Measurements from ENCODE around the gene UPF3A.
"Not testable (repeated sequence)": the region's sequence is repeated elsewhere in the genome, so short reads cannot be mapped to it uniquely, and the experiment has no call there.

Gene UPF3A

DNA sequence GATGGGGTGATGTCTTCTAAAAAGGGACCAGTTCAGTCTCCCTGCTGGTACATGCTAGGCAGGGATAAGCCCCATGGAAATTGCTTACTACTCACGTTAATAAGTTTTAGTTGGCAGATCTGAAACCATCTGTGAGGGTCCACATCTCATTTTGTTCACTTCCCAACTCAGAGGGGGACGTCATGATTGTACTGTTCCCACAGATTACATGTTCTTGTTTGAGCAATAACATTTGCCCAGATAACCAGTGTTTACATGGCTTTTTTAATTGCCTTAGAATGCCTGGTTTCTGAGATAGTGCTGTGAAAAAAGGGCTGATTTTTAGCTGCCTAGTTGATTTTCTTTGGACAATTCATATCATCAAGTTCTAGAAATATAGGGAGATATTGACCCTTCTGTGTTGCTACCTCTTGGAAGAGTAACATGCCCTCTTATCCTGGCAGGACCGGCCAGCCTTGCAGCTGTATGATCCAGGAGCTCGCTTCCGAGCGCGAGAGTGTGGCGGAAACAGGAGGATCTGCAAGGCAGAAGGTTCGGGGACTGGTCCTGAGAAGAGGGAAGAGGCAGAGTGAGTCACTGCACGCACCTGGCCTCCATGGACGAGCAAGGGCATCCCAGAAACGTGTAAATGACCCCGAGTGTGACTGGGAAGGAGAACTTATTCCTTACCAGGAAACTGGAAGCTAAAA lies 23.1 kb downstream of the UPF3A start:
- DNase-seq (ENCODE audit: low read depth) = no peak

DNA sequence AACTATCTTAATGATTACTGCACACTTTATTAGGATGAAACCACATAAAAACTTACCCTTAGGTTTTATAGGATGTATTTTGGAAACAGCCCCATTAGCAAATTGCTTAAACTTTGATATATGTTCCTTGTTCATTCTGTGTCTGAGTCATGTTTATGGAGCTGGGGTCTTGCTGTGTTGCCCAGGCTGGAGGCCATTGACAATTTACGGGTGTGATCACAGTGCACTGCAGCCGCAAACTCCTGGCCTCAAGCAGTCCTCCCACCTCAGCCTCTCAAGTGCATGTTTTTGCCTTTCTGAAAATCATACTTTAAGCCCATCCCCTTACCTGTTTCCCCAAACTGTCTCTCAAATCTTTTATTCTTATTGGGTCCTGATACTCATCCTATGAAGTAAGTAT lies 27.7 kb downstream of the UPF3A start:
- DNase-seq (ENCODE audit: low read depth) = no peak

DNA sequence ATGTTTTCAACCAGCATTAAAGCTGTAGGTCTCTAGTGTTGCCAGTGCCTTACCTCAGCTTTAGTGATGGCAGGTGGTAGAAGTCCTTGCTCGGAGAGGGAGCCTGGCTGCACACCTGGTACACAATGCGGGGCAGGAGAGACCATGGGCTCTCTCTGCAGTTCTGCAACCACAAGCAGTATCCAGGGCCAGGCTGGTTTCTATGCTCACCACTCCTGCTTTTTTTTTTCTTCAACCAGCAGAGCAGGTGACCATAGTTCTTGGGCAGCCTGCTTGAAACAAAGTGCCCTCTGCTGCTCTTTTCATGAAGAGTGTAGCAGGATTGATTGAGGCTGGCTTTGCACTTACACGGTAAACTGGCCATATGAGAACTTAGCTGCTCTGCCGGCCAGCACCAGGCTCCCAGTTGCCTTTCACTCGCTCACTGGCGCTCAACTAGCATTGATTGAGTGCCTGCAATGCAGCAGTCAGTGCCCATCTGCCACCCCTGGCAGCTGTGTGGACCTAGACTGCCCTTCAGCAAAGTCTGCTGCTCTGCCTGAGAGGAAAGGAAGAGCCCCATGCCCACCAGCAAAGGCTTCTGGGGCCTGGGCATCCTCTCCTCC lies 28.5 kb downstream of the UPF3A start:
- DNase-seq (ENCODE audit: low read depth) = no peak

DNA sequence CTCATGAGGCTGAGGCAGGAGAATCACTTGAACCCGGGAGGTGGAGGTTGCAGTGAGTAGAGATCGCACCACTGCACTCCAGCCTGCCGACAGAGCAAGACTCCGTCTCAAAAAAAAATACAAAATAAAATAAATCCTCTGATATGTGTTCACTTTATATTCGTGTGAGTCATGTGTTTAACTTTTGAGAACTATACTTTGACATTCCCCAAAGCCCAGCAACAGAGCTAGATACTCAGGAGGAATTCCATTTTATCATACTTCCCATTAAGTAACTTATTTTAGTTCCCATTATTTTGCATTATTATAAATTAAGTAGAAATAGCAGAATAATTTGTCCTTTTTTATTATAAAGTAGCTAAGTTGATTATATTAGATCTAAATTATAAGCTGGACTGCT lies 29.6 kb downstream of the UPF3A start:
- peak; percentile 43 for DNase-seq (ENCODE audit: low read depth)

DNA sequence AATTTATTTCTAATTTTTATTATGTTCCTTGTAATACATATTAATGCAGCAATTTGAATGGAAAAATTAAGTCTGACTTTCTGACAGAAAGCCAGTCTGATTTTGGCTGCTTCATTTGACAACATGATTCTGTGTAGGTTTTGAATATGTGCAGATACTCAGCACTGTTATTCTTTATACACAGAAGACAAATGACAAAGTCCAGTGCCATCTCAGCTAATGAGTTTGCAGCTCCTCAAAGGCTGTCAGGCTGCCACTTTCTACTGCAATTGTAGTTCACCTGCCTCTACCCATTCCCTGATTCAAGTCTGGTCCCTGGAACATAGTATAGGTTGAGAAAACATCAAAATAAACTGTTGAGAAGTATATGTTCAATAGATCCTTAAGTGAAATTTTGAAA lies 30.0 kb downstream of the UPF3A start:
- no peak for DNase-seq (ENCODE audit: low read depth)

DNA sequence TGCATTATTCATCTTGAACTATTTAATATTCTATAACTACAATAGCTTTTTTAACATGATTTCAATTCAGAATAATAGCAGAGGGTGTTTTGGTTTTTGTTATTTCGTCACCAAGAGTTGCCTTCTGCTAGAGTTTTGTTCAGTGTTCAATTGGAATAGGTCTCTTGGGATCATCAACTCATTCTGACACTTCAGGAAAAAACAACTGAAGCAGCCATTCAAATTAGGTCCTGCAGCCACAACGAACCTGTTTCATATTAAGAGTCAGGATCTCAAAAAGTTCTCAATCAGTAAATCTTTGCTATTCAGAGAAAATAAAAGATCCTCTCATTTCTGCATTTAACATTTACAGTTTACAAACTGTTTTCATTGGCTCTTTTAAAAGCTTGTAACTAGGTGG lies 30.5 kb downstream of the UPF3A start:
- DNase-seq (ENCODE audit: low read depth) = no peak

DNA sequence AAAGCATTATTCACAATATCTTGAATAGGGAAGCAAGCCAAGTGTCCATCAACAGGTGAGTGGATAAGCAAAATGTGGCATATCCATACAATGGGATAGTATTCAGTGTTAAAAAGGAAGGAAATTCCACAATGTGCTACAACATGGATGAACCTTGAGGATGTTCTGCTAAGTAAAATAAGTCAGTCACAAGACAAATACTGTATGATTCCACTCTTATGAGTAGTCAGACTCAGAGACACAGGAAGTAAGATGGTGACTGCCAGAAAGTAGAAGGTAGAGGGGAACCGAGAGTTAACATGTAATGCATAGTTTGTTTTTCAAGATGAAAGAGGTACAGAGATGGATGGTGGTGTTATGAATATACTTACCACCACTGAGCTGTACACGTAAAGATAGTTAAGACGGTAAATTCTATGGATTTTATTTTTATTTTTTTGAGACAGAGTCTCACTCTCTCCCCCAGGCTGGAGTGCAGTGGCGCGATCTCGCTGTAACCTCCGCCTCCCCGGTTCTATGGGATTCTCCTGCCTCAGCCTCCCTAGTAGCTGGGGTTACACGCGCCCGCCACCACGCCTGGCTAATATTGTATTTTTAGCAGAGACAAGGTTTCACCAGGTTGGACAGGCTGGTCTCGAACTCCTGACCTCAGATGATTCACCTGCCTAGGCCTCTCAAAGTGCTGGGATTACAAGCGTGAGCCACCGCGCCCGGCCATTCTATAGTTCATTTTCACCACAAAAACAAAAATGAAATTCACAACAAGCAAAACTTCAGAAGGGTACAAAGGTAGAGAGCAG lies 31.9 kb downstream of the UPF3A start:
- peak; percentile 59 for DNase-seq (ENCODE audit: low read depth)

DNA sequence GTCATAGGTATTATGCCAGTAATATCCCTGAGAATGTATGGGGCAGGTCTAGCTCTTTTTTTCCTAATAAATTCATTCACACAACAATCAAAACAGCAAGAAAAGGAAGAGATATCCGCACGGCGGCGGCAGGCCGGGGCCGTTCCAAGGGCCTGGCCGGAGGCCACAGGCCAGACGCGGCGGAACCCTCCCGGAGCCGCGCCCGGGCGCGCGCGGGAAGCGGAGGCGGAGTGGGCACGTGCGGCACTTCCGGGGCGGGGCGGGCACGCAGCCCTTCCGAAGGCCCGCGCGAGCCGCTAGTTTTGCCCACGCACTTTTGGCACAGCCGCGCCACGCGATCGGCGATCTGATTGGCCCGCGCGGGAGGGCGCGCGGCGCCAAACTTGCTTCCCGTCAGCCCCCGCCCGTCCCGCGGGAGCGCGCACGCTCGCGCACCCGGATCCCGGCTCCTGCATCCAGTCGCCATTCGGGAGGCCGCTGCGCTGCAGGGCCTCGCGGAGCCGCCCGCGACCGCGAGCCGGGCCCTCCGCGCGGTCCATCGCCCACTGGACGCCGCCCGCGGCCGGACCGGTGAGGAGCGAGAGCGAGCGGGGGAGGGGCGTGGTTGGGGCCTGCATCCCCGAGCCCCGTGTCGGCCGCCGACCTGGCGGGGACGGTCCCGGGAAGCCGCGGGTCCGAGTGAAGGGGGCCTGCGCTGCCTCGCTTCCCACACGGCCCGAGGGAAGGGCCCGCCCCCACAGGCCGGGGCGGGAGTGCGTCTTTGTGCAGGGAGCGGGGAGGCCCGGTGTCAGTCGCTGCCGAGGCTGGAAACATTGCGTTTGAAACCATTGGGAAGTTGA lies 32.9 kb downstream of the UPF3A start, which contains the start of gene CHAMP1:
Gene CHAMP1 (plus strand): TSS at position 430 of the 839 bp plus-strand sequence. CDS start 9,340 bp downstream, outside the sequence.
- DNase-seq (ENCODE audit: low read depth) = peak; percentile 95

DNA sequence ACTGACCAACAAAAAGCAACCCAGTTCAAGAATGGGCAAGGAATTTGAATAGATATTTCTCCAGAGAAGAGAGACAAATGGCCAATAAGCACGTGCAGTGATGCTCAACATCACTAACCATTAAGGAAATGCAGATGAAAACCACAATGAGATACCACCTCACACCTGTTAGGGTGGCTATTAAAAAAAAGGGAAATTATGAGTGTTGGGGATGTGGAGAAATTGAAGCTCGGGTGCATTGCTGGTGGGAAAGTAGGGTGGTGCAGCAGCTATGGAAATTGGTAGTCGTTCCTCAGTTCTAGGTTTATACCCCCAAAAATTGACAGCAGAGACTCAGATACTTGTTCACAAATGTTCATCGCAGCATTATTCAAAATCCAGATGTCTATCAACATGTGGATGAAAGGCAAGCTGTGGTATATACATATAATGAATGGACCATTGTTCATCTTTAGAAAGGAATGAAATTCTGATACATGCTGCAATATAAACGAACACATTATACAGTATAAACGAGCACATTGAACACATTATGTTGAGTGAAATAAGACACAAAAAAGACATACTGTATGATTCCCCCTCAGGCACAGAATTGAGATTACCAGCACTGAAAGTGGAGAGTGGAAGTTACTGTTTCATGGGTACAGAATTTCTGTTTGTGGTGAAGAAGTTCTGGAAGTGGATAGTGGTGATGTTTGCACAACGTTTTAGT lies 33.8 kb downstream of the UPF3A start:
- no peak for DNase-seq (ENCODE audit: low read depth)

DNA sequence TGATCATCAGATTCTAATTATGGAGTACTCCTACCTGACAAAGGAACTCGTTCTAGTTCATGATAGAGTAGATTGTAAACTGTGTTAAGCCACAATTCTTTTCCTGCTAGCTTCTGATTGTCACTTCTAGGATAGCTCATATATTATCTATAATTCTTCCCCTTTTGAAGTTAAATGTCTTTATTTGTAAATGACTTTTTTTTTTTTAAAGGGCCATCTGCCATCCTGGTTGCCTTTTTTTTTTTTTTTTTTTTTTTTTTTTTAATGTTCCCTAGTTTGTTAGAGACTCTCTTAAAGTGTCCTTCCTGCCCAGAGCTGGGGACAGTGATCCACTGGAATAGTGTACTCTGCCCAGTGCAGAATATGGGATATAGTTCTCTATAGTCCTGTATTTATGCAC lies 37.2 kb downstream of the UPF3A start:
- no peak for DNase-seq (ENCODE audit: low read depth)

DNA sequence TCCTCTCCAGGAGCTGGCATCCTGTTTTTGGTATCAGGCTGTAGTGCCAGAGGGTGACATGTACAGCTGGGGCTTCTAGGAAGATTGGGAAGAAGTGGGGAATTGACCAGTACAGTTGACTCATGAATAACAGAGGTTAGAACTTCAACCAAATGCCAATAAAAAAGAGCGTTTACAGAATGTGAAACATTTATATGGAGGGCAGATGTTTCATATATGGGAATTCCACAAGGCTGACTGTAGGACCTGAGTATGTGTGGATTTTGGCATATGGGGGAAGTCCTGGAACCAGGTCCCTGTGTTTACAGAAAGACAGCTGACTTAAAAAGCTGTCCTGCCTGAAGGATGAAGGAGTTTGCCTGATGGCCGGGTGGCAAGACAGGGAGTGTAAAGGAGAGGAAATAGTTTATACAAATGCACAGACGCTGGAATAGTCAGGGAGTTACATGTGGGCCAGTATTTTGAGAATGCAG lies 38.1 kb downstream of the UPF3A start:
- peak; percentile 97 for DNase-seq (ENCODE audit: low read depth)

DNA sequence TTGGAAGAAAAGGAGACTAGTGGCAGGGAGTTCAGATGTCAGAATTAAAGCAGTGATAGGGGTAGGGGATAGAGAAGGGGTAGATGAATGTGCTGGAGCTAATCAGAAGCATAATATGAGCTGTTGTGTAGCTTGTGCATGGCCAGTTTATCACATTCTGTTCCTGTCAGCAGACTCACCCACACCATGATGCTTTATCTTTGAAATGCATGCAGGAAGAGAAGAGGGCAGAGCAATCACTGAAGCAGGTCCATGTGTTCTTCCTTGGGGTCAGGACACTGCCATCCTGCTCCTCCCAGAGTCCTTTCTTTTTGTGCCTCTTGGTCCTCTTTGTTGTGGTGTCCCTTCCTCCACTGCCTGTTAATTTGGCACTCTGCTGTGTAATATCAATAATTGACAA lies 38.7 kb downstream of the UPF3A start:
- DNase-seq (ENCODE audit: low read depth) = no peak

DNA sequence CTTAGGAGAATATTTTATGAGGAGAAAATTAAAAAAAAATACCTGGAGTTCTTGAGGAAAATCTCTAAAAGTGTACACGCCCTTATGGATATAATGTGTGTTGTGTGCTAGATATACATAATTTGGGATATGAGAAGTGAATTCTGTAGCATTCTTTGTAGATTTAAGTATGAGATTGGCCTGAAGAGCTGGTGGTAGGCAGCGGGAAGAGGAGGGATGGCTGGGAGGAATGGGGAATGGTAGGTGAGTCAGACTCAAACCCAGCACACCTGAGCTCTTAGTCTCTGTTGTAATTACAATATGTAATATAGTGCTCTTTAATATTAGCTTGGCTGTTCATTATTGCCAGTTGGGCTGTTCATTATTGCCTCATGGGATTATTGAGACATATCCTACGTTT lies 39.9 kb downstream of the UPF3A start:
- no peak for DNase-seq (ENCODE audit: low read depth)

DNA sequence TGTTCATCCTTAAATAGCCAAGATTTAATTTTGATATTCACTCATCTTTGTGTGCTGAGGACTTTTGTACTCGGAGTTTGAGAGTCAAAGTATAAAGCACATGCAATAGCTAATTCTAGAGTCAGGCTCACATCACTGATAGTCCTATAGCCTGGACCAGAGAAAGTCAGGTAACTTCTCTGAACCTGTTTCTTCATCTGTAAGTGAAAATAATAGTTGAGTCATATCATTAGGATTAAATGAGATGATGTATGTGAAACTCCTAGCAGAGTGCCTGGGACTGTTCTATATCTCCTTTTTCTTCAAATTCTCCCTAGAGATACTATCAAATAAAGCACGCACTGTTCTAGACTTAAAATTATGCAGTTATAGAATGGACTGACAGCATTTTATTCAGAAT lies 41.9 kb downstream of the UPF3A start:
- no peak for DNase-seq (ENCODE audit: low read depth)

DNA sequence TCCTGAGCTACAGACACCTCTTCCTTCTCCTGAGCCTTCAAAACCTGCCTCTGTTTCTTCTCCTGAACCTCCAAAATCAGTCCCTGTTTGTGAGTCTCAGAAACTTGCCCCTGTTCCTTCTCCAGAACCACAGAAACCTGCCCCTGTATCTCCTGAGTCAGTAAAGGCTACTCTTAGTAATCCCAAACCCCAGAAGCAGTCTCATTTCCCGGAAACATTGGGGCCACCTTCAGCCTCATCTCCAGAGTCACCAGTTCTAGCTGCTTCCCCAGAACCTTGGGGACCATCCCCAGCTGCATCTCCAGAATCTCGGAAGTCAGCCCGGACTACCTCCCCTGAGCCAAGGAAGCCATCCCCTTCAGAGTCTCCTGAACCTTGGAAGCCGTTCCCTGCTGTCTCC lies 42.9 kb downstream of the UPF3A start:
- no peak for DNase-seq (ENCODE audit: low read depth)

DNA sequence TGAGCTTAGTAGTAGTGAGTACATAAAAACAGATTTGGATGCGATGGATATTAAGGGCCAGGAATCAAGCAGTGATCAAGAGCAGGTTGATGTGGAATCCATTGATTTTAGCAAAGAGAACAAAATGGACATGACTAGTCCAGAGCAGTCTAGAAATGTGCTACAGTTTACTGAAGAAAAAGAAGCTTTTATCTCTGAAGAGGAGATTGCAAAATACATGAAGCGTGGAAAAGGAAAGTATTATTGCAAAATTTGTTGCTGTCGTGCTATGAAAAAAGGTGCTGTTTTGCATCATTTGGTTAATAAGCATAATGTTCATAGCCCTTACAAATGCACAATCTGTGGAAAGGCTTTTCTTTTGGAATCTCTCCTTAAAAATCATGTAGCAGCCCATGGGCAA lies 44.3 kb downstream of the UPF3A start:
- no peak for DNase-seq (ENCODE audit: low read depth)

DNA sequence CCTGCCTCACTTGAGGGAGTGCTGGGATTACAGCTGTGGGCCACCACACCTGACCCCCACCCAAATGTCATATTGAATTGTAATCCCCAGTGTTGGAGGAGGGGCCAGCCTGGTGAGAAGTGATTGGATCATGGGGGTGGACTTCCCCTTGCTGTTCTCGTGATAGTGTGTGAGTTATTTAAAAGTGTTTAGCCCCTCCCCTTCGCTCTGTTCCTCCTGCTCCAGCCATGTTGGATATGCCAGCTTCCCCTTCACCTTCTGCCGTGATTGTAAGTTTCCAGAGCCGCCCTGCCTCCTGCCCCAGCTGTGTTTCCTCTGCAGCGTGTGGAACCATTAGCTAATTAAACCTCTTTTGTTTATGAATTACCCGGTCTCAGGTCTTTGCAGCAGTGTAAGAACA lies 46.6 kb downstream of the UPF3A start:
- DNase-seq (ENCODE audit: low read depth) = no peak

DNA sequence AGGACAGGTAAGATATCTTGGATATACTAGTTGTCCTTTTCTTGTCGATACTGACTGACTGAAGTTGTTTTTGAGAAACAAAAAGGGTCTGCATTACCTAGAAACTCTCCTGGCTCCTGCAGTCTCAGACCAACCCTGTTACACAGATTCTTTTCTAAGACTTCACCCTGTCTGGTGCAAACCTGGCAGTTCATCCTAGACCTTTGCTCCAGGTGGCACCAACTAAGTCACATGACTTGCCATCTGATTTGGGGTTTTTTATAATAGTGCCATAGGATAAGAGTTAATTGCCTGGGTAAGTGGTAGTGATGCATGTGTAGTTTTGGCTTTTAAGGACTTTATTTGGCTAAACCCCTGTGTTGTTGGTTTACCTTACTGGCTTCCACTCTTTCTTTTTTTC lies 47.2 kb downstream of the UPF3A start:
- no peak for DNase-seq (ENCODE audit: low read depth)

DNA sequence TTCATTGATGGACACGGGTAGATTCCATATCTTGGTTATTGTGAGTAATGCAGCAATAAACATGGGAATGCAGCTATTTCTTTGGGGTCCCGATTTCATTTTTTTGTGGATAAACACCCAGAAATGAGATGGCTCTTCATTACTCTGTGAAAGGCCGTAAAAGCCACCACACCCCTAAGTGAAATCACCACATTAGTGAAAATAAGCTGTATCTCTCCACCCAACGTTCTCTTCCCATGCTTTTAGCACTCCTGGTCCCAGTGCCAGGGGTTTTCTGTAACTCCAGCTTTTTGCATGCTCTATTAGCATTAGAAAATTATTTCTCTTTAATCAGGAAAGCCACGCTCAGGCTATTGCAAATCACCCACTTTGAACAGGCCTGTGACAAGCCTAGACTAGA lies 48.7 kb downstream of the UPF3A start:
- no peak for DNase-seq (ENCODE audit: low read depth)

DNA sequence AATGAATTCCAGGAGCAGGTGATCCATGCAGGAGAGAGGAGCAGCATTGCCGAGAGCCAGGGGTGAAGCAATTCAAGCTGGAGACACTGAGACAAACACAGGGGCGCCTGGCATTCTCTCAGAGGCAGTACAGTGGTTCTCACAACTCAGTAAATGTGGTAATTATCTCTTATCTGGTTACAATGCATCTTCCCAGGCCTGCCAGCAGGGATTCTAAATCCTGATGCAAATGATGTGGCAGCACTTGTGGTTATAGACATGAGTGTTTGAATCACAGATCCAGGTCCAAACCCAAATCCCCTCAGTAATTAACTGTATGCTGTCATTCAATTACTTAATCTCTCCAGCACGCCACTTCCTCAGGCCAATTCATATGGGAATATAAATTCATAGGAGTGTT lies 52.5 kb downstream of the UPF3A start:
- DNase-seq (ENCODE audit: low read depth) = not testable (repeated sequence)

DNA sequence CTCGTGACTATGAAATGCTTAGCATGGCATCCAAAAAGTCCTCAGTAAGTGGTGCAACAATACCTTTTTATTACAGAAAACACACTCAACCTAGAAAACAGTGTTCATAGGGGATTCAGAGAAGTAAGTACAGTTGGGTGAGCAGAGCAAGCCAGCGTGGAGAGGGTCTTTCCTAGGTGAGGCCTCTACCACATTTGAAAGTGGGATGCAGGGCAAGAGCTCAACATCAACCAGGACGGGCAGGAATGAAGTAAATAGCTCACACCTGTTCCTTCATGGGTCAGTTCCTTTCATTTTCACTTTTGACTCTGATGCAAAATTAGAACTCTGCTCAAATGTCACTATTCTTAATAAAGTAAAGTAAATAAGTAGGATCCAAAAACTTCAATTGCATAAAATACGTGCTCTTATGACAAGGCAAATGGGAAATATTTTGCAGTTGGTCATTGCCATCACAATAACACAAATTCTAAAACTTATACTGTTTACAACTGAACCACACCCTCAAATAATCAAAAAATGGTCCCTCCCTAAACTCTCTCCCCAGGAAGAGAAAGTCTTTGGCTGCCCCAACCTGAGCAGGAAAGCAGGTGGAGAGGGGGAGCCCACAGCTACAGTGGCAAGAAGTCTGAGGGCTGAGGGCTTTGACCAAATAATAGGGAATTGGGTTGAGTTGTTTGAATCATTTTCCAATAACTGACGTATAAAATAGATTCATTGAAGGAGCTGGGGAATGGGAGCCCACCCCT lies 53.1 kb downstream of the UPF3A start:
- no peak for DNase-seq (ENCODE audit: low read depth)
